Loucy (cell line): ENCODE results near the gene FSTL4.

Experiments used
- EZH2phosphoT487 ChIP-seq: fragments of 200-600 bp; IDR thresholded peaks from 2 replicates; pipeline ENCODE4 v1.6.1; 2018; ENCODE audit warnings: antibody characterized with exemption, mild to moderate bottlenecking, moderate library complexity, borderline replicate concordance
- TF ChIP-seq, protein P1 (sequence below): fragments of 200-600 bp; sonication (generic); conservative IDR thresholded peaks from 2 replicates; pipeline ENCODE4 v1.5.1; 2014; ENCODE audit warnings: mild to moderate bottlenecking, antibody characterized with exemption, low read length

DNA sequence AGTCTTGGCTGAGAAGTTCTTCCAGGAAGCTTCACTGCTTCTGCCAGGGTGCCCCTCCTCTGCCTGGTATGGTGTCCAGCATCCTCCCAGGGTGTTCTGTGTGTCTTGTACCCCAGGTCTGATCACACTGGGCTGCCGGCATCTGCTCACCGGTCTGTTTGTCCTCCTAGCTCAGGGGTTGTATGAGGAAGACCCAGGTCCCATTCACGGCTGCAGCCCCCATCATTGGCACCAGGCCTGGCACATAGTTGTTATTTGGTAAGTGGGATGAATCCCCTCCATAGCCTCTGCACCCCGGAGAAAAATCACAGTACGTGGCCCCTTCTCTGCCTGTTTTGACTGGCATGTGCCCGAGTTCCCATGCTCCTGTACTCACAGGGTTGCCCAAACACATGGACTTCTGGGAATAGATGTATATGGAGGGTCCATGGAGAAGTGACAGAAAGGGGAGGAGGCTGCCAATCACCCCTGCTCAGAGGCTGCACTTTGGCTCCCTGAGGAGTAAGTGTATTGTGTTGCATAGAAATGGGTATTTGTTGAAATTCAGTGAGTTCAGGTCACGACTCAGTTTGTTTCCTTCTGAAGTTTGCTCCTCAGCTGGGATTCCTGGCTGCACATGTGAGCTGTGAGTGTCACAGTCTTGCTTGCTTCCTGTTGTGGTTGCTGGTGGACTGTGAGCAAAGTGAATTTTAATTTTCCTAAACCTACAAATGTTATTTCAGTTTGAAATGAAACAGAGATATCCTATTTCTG is 464.4 kb downstream of the FSTL4 start:
- TF ChIP-seq, protein P1, sequence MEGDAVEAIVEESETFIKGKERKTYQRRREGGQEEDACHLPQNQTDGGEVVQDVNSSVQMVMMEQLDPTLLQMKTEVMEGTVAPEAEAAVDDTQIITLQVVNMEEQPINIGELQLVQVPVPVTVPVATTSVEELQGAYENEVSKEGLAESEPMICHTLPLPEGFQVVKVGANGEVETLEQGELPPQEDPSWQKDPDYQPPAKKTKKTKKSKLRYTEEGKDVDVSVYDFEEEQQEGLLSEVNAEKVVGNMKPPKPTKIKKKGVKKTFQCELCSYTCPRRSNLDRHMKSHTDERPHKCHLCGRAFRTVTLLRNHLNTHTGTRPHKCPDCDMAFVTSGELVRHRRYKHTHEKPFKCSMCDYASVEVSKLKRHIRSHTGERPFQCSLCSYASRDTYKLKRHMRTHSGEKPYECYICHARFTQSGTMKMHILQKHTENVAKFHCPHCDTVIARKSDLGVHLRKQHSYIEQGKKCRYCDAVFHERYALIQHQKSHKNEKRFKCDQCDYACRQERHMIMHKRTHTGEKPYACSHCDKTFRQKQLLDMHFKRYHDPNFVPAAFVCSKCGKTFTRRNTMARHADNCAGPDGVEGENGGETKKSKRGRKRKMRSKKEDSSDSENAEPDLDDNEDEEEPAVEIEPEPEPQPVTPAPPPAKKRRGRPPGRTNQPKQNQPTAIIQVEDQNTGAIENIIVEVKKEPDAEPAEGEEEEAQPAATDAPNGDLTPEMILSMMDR = no peak
- TF ChIP-seq EZH2phosphoT487 = no peak
